Measurements from ENCODE around the gene ERFE.

Gene ERFE

DNA sequence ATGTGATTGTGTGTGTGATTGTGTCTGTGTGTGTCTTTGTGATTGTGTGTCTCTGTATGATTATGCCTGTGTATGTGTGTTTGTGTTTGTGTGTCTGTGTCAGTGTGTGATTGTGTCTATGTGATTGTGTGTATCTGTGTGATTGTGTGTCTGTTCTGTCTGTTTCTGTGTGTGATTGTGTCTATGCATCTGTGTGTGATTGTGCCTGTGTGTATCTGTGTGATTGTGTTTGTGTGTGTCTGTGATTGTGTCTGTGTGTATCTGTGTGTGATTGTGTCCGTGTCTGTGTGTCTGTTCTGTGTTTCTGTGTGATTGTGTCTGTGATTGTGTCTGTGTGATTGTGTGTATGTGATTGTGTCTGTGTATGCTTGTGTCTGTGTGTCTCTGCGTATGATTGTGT lies 32.4 kb upstream of the ERFE start:
- no peak for DNase-seq (ENCODE audit: low read depth in 2 of 2)

DNA sequence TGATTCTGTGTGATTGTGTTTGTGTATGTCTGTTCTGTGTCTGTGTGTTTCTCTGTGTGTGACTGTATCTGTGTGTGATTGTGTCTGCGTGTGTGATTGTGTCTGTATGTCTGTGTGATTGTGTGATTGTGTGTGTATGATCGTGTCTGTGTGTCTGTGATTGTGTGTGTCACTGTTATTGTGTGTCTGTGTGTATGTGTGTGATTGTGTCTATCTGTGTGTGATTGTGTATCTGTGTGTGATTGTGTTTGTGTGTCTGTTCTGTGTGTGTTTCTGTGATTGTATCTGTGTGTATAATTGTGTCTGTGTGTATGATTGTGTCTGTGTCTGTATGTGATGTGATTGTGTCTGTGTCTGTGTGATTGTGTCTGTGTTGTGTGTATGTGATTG lies 32.0 kb upstream of the ERFE start:
- no peak for DNase-seq (ENCODE audit: low read depth in 2 of 2)

DNA sequence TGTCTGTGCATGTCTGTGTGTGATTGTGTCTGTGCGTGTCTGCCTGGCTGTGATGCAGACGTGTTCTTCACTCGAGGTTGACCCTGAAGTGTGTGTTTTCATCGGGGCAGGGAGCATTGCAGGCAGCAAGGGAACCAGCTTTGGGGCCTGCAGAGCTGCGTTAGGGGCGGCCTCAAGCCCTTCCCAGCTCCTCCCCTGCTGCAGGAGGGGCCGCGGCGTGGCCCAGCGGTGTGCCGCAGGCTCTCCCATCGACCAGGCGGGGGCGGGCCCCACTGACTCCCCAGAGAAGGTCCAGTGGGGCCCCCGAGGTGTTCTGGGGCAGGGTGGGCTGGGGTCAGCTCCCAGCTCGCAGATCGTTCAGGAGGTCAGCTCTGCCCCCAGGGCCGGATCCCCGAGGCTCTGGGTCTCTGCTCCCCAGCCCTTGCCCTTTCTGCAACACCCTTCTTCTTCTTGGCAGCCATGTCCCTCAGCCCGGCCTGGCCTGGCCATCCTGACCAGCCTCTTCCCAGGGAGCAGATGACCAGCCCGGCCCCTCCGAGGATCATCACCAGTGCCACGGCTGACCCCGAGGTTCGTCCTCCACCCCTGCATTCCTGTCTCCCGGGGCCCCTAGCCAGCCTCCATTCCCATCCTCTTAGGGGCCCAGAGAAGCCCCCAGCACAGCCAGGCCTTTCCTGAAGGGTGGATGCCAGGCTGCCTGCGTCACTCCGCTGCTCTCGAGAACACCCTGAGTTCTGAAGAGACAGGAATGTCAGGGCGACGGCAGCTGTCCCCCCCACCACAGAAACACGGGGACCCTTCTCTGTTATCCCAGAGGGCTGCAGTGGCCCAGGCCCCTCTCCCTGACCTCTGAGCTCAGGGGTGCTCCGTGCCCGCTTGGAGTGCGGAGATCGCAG lies 31.4 kb upstream of the ERFE start:
- DNase-seq (ENCODE audit: low read depth in 2 of 2), result no peak

DNA sequence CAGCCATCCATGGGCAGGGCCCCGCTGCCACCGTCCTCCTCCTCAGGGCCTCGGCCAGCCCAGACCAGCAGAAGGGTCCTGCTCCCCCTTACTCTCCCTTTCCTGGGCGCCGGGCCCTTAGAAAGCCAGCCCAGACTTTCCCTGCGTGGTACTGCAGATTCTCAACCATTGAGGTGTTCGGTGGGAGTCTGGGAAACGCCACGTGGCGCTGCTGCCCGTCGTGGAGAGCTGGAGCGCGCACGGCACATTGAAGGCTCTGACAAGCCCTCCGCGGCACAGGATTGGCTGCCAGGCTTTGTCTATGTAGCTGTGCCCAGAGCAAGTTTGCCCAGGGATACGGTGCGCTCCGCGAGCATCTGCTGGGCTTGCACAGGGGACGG lies 30.7 kb upstream of the ERFE start:
- no peak for DNase-seq (ENCODE audit: low read depth in 2 of 2)

DNA sequence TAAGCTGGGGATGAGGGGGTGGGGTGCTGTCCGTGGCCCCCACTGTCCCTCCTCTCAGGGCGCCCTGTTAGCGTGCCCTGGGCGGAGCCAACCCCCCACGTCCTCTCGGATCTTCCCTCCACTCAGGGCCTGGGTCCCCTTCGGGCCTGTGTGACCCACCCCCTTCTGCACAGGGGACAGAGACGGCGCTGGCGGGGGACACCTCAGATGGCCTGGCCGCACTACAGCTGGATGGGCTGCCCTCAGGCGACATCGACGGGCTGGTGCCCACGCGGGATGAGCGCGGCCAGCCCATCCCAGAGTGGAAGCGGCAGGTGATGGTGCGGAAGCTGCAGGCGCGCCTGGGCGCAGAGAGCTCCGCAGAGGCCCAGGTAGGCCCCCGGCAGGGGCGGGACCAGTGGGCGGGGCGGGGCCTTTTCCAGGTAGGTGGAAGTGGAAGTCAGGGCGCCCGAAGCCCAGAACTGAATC lies 30.2 kb upstream of the ERFE start:
- DNase-seq (ENCODE audit: low read depth in 2 of 2), result no peak

DNA sequence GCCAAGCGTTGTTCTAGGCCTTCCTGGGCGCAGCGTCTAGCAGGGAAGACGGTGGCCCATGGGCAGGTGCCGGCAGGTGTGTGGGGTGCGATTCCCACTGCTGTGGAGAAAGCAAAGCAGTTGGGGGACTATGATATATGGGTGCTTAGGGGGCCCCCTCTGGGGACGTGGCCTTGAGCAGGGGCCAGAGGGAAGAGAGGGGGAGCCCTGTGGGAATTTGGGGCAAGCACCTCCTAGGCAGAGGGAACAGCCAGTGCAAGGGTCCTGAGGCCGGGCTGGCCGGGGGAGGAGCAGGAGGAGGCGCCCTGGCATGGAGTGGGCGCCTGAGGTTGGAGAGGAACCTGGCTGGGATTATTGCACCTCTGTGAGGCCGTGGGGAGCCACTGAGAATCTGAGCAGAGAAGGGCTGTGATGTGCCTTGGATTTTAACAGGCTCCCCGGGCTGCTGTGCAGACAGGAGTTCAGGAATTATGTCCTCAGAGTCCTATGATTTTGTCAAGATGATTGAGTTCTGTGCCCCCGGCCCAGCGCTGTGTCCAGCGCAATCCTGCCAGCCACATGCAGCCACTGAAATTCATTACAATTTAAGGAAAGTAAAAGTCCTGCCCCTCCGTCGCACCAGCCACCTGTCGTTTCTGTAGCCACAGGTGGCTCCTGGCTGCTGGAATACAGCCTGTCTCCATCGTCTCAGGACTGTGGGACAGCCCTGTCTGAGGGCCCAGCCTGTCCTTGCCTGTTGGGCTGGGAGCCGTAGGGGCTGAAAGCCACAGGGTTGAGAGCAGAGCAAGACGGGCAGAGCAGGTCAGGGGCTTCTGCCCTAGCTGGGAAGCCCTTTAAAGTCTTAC lies 29.4 kb upstream of the ERFE start:
- DNase-seq (ENCODE audit: low read depth in 2 of 2), result no peak

DNA sequence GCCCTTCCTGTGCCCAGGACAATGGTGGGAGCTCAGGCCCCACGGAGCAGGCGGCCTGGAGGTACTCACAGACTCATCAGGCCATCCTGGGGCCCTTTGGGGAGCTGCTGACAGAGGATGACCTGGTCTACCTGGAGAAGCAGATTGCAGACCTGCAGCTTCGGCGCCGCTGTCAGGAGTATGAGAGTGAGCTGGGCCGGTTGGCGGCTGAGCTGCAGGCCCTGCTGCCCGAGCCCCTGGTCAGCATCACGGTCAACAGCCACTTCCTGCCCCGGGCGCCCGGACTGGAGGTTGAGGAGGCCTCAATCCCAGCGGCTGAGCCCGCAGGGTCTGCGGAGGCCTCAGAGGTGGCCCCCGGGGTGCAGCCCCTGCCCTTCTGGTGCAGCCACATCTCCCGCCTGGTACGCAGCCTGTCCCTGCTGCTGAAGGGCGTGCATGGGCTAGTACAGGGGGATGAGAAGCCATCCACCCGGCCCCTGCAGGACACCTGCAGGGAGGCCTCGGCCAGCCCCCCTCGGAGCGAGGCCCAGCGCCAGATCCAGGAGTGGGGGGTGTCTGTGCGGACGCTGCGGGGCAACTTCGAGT lies 28.6 kb upstream of the ERFE start:
- no peak for DNase-seq (ENCODE audit: low read depth in 2 of 2)

DNA sequence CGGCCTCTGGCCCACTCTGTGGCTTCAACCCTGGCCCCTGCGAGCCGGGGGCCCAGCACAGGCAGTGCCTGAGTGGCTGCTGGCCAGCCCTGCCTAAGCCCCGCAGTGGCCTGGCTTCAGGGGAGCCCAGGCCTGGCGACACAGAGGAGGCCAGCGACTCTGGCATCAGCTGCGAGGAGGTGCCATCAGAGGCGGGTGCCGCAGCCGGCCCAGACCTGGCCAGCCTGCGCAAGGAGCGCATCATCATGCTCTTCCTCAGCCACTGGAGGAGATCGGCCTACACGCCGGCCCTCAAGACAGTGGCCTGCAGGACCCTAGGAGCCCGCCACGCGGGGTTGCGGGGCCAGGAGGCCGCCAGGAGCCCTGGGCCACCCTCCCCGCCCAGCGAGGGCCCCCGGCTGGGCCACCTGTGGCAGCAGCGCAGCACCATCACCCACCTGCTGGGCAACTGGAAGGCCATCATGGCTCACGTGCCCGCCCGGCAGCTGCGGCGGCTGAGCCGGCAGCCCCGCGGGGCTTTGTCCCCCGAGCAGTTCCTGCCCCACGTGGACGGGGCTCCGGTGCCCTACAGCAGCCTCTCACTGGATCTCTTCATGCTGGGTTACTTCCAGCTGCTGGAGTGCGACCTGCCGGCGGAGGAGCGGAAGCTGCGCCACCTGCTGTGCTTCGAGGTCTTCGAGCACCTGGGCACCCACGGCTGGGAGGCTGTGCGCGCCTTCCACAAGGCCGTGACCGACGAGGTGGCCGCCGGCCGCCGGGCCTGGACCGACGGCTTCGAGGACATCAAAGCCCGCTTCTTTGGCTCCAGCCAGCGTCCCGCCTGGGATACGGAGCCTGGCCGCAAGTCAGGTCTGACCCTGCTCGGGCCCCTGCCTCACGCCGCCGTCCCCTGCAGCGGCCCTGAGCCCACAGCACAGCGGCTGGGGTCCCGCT lies 27.8 kb upstream of the ERFE start:
- DNase-seq (ENCODE audit: low read depth in 2 of 2), result no peak

DNA sequence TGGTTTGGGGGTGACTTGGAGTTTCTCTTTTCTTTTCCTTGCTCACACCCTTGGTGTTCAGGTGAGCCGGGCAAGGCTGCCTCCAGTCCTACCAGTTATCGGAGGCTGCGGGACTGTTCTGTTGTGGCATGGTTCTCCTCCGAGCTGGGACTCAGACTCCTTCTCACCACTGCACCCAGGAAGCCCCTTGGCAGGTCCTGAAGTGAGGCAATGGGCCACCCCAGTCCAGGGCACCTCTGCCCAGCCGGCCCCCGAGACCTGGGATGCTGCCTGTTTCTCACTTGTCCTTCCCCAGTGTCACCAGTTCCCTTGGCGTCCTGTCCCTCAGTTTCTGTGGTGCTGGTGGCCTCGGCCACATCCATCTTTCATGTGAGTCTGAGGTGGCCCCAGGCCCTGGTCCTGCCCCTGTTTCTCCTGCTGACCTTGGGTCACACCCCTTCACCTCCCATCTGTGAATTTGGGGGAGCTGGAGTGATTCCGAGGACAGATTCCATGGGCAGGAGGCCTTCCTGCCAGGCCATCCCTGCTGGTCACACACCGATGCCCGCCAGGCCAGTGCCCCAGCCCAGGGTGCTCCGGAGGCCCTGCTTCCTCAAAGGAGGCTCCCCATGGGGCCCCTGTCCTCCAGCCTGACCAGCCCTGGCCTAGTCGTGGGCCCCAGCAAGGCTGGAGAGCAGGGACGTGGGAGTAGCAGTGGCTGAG lies 26.9 kb upstream of the ERFE start:
- DNase-seq (ENCODE audit: low read depth in 2 of 2), result no peak

DNA sequence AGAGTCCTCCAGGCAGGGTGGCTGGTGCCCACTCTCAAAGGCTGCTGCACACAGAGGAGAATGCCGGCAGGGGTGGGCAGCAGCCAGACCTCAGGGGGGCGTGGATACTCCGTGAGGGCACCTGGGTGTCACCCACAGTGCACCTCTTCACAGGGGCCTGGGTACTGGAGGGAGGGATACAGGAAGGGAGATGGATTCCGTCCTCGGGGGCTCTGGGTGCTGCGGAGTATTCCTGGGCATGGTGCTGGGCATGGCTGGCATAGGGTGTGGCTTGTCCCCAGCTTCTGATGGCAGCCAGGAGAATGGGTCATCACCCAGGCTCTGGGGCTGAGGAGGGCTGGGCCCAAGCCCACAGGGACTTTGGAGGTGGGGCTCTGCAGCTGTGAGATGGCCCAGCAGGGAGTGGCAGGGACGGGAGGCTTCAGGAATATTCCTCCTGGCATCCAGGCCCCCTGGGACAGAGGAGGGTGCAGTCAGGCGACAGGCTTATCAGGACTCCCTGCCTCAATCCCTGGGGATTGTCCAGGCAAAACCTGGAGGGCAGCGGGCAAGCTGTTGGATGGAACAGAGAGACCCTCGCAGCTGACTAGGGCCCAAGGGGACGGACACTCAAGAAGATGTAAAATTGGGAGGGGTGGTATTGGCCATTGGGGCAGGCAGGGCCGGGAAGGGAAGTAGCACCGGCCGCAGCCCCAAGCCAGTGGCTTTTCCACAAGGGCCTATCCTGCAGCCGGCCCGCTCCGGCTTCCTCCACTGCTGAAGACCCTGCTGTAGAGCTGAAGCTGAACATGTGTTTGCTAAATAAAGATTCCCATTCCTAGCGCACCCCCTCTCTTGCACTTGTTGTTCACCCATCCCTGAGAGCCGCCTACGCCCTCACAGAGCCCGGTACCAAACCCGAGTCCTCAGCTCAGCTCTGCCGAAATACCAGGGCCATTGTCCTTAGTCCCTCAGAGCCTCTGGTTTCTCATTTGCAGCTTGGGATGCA lies 26.0 kb upstream of the ERFE start:
- DNase-seq (ENCODE audit: low read depth in 2 of 2), result no peak

DNA sequence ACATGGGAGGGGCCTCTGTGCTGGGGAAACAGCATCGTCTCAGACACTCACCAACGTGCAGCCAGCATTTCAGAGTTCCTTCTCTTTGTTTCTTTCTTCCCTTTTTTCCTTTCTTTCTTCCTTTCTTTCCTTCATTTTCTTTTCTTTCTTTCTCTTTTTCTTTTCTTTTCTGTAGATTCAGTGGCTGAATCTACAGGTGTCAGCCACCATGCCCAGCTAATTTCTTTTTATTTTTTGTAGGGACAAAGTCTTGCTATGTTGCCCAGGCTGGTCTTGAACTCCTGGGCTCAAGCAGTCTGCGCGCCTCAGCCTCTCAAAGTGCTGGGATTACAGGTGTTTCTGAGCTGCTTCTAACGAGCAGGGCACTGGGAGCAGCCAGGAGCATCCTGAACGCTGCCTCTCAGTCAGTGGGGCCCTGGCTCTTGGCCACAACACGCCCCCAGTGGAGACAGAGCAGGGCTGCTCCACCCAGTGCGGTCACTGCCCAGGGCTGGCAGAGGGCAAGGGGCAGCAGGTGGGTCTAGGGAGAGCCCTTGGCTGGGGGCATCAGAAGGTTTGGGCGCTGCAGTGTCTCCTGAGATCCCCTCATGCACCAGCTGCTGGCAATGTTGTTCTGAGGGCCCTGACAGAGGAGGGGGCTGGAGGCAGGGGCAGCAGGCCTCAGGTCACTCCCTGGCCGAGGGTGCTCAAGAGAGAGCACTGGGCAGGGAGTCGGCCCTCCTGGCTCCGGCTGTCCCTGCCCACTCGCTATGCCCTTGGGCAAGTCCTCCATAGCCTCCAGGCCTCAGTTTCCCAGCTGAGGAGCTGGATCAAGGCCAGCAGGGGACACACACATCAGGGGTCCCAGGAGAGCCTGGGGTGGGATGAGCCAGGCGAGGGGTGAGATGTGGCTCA lies 25.0 kb upstream of the ERFE start:
- no peak for DNase-seq (ENCODE audit: low read depth in 2 of 2)

DNA sequence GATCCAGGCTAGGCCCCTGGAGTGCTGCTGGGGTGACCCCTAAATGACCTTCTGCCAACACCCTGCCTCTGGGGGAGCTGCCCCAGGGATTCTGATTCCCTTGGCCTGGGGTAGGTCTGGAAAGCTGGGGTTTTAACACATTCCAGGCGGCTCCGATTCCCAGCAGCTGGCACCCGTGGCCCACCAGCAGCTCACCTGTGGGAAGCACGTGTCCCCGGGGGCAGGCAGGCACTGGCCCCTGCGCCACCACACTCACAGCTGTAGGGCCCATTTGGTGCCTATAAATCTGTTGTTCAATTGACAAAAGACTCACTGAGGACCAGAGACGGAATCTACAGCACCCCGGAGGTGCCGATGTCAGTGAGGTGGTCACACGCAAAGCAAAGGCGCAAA lies 24.4 kb upstream of the ERFE start:
- DNase-seq (ENCODE audit: low read depth in 2 of 2), result no peak

DNA sequence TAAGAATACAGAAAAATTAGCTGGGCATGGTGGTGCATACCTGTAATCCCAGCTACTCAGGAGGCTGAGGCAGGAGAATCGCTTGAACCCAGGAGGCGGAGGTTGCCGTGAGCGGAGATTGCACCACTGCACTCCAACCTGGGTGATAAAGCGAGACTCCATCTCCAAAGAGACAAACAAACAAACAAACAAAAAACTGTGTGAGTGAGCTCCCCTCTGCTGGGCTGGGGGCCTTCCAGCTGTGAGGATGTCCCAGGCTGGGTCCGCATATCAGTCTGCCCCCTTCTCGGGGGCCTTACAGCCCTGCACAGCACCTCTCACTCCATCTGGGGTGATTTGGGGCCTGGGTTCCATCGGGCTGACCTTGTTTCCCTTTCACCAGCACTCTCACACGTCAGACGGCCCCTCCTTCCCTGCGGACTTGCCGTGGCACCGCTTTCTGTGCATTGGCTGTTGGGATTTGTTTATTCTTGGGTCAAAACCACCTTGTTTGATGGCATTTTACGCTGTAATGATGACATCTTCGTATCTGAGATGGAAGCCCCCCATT lies 23.1 kb upstream of the ERFE start:
- no peak for DNase-seq (ENCODE audit: low read depth in 2 of 2)

DNA sequence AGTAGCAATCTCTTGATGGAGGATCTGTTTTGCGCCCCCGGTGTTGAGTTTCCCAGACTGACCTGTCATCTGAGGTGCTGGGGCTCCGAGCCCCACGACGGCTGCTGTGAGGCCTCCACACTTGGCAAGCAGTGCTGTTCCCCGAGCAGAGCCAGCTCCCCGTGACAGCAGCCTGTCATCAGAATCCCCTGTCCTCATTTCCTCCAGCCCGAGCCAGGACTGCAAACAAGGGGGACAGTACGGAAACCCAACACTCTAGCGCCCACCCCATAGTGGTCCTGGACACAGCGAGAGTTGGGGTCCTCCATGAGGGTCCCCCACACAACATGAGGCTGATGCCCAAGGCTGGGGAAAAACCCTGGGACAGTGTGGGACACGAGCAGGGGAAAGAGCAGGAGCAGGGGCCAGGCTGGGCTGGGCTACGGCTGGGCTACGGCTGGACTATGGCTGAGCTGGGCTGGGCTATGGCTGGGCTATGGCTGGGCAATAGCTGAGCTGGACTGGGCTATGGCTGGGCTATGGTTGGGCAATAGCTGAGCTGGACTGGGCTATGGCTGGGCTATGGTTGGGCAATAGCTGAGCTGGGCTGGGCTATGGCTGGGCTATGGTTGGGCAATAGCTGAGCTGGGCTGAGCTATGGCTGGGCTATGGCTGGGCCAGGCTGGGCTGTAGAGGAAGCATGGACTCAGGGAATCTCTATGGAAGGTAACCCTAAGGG lies 21.8 kb upstream of the ERFE start:
- DNase-seq (ENCODE audit: low read depth in 2 of 2), result no peak

DNA sequence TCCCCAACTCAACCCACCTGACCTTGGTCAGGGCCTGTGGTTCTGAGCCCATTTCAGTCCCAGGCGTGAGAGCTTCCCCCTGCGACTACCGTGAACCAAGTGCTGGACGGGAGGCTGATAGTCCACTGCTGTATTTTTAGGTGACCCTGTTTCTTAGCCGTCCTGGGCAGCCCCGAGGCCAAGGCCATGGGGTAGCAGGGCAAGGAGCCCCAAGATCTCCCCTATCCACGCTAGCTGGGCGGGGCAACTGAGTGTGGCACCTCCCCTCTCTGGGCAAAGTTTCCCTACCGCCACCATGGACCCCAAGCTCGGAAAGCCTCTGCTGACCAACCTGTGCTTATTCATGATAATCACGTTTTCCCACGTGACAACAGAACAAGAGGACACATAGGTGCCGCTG lies 20.9 kb upstream of the ERFE start:
- DNase-seq (ENCODE audit: low read depth in 2 of 2), result no peak

DNA sequence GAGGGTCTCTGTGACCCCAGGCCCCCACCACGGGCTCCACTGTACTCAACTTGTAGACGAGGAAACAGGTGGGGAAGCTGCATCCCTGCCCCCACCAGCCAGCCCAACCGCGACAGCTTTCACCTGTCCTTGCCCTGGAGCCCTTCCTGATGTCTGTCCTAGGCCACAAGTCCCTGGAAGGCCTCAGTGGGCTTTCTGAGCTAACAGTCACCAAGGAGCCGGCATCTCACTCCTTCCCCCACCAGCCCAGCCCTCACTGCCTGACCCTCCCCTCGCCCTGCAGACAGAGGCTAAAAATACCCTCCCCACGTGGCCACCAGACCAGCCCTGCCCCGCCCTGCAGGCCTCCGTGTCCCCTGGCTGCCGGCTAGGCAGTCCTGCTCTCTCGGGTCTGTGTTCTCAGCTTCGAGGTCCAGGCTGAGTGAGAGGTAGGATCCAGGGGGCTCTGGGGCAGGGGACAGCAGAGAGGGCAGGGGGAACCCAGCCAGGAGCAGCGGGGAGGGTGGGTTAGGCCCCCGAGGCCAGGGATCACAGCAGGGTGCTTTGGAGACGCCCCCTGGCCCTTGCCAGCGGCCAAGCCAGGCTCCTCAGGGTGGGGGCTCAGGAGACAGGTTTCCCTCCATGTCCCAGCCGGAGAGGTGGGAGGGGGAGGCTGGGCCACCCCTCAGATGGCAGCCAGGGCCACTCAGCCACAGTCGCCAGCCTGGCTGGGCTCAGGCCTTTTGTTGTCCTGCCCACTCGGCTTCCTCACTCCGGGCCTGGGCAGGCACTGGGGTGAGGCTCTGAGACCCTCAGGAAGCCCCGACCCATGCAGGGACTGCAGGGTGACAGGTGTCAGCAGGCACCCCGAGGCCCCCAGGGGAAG lies 20.2 kb upstream of the ERFE start, which contains the start of gene KLHL30:
Gene KLHL30 (plus strand): TSS at position 338 of the 865 bp plus-strand sequence. CDS start 2,087 bp downstream, outside the sequence.
- no peak for DNase-seq (ENCODE audit: low read depth in 2 of 2)

Data from stimulated activated CD4-positive, alpha-beta T cell treated with anti-CD3 and anti-CD28 coated beads, Interleukin-1b, Interleukin-23, amount 100 ng/mL, for 4 hours (primary cell).